D341Med (cell line): ENCODE results near the gene UMPS.
"Not testable (repeated sequence)": the region's sequence is repeated elsewhere in the genome, so short reads cannot be mapped to it uniquely, and the experiment has no call there.

ENCODE experiments used
- DNase-seq: peaks from one replicate; pipeline ENCODE4 v3.0.0; 2012; ENCODE audit warnings: low spot score

Gene UMPS

GRCh38 chr3:124707656-124708062 is 22.6 kb upstream of the UMPS start:
- DNase-seq = no peak

- DNase-seq = no peak
Measured at GRCh38 chr3:124714223-124714853, 15.9 kb upstream of the UMPS start.

- no peak for DNase-seq
Measured at GRCh38 chr3:124722589-124722988, 7.7 kb upstream of the UMPS start.

- DNase-seq = no peak
Measured at GRCh38 chr3:124730941-124731297, 667 bp downstream of the UMPS start.

GRCh38 chr3:124731760-124732159 is 1.5 kb downstream of the UMPS start:
- no peak for DNase-seq

- no peak for DNase-seq
Measured at GRCh38 chr3:124741027-124741426, 10.8 kb downstream of the UMPS start.

- no peak for DNase-seq
Measured at GRCh38 chr3:124745756-124746155, 15.5 kb downstream of the UMPS start.

- no peak for DNase-seq
Measured at GRCh38 chr3:124747111-124747981, 17.1 kb downstream of the UMPS start.

GRCh38 chr3:124748560-124749198 is 18.4 kb downstream of the UMPS start:
- no peak for DNase-seq

GRCh38 chr3:124749877-124750276 is 19.6 kb downstream of the UMPS start:
- DNase-seq = not testable (repeated sequence)

GRCh38 chr3:124751501-124751900 is 21.2 kb downstream of the UMPS start:
- DNase-seq = no peak

- no peak for DNase-seq
Measured at GRCh38 chr3:124752051-124752450, 21.8 kb downstream of the UMPS start.

GRCh38 chr3:124757926-124758325 is 27.7 kb downstream of the UMPS start:
- not testable (repeated sequence) for DNase-seq

GRCh38 chr3:124758851-124759635 is 28.8 kb downstream of the UMPS start:
- no peak for DNase-seq

GRCh38 chr3:124759666-124760401 is 29.6 kb downstream of the UMPS start:
- no peak for DNase-seq

GRCh38 chr3:124760601-124761000 is 30.3 kb downstream of the UMPS start:
- DNase-seq = no peak

- DNase-seq = peak; percentile 81
Measured at GRCh38 chr3:124761250-124761796, 31.1 kb downstream of the UMPS start.

- no peak for DNase-seq
Measured at GRCh38 chr3:124761935-124762660, 31.8 kb downstream of the UMPS start.

- DNase-seq = no peak
Measured at GRCh38 chr3:124762661-124763011, 32.4 kb downstream of the UMPS start.

- DNase-seq = no peak
Measured at GRCh38 chr3:124763206-124763605, 33.0 kb downstream of the UMPS start.
